ENCODE measurements around the gene CLDND1. TPM values are rescaled to one million over a fixed set of nuclear protein-coding genes. Genes with fewer than 3 reads are reported as not detected.
A peak's percentile ranks its signal among the peaks of the same experiment; 100 is the strongest.

The CLDND1 gene
- total RNA-seq, 1 experiment from 2014 or later: 74.0 TPM

- DNase-seq (ENCODE audit: low read depth): no peak
These were observed 3.4 kb downstream of the CLDND1 start for GRCh38 chr3:98519351-98519750.

GRCh38 chr3:98518816-98519215 lies 3.9 kb downstream of the CLDND1 start:
- DNase-seq (ENCODE audit: low read depth): no peak

- no peak for DNase-seq (ENCODE audit: low read depth)
These were observed 7.8 kb downstream of the CLDND1 start for GRCh38 chr3:98514948-98515347.

GRCh38 chr3:98513736-98514135 lies 9.0 kb downstream of the CLDND1 start:
- DNase-seq (ENCODE audit: low read depth): no peak

GRCh38 chr3:98513091-98513511 lies 9.6 kb downstream of the CLDND1 start:
- DNase-seq (ENCODE audit: low read depth): peak; percentile 61

GRCh38 chr3:98512576-98512975 lies 10.1 kb downstream of the CLDND1 start:
- DNase-seq (ENCODE audit: low read depth): no peak

- no peak for DNase-seq (ENCODE audit: low read depth)
These were observed 14.1 kb downstream of the CLDND1 start for GRCh38 chr3:98508582-98508981.

- DNase-seq (ENCODE audit: low read depth): no peak
These were observed 18.2 kb downstream of the CLDND1 start for GRCh38 chr3:98504539-98504938.

- DNase-seq (ENCODE audit: low read depth): no peak
These were observed 20.7 kb downstream of the CLDND1 start for GRCh38 chr3:98501863-98502576.

- DNase-seq (ENCODE audit: low read depth): no peak
These were observed 21.4 kb downstream of the CLDND1 start for GRCh38 chr3:98501270-98501669.

- no peak for DNase-seq (ENCODE audit: low read depth)
These were observed 22.7 kb downstream of the CLDND1 start for GRCh38 chr3:98500019-98500418.

GRCh38 chr3:98497381-98497780 lies 25.3 kb downstream of the CLDND1 start, which contains the start of gene OR5K2:
Gene OR5K2, plus strand, starts transcription at chr3:98497681. Its CDS starts 0 bp downstream, at chr3:98497681.
- DNase-seq (ENCODE audit: low read depth): no peak

GRCh38 chr3:98483626-98484025 lies 39.1 kb downstream of the CLDND1 start:
- DNase-seq (ENCODE audit: low read depth): no peak

- no peak for DNase-seq (ENCODE audit: low read depth)
These were observed 39.8 kb downstream of the CLDND1 start for GRCh38 chr3:98482717-98483482.

Small RNA genes within 50 kb of the gene (small RNA-seq; reads per million reads assigned to genes)
- not detected for gene RPL38P4

Other genes starting within 250 kb of the CLDND1 start
- not detected in 2 replicates for gene OR5H2, start 240.4 kb downstream of the CLDND1 start, total RNA-seq (2014; rRNA removed; shearing (Covaris generic))
- not detected in 2 replicates for gene OR5K4, start 169.0 kb downstream of the CLDND1 start, total RNA-seq (2014; rRNA removed; shearing (Covaris generic))
- not detected in 2 replicates for gene OR5K3, start 132.2 kb downstream of the CLDND1 start, total RNA-seq (2014; rRNA removed; shearing (Covaris generic))
- not detected in 2 replicates for gene OR5K1, start 59.7 kb downstream of the CLDND1 start, total RNA-seq (2014; rRNA removed; shearing (Covaris generic))
- not detected in 2 replicates for gene OR5K2, start 25.2 kb downstream of the CLDND1 start, total RNA-seq (2014; rRNA removed; shearing (Covaris generic))
- not detected in 2 replicates for gene GPR15, start 9.1 kb upstream of the CLDND1 start, total RNA-seq (2014; rRNA removed; shearing (Covaris generic))
- gene CPOX, start 70.7 kb upstream of the CLDND1 start, total RNA-seq (2014; rRNA removed; shearing (Covaris generic)): 35.4 and 50.0 TPM in 2 replicates
- 11.1 and 12.4 TPM in 2 replicates for gene ST3GAL6, start 240.4 kb upstream of the CLDND1 start, total RNA-seq (2014; rRNA removed; shearing (Covaris generic))

Measured in HT1080 (cell line).